Body of pancreas (tissue), 4 donors: ENCODE data around the gene WDR49.

Experiments used
- POLR2A ChIP-seq, 3 donors: fragments of 450-650 bp; IDR thresholded peaks; one replicate each; pipeline ENCODE4 v1.6.1; 2016; ENCODE audit warnings: antibody characterized with exemption in 3 of 3, mild to moderate bottlenecking in 2 of 3
- TF ChIP-seq, protein P1 (sequence below), 7 experiments: fragments of 450-650 bp in 4 of 7; fragments of 200-600 bp in 3 of 7; sonication (generic) in 3 of 7; IDR thresholded peaks; one replicate each; pipeline ENCODE4 v1.5.1; 2016 to 2019; ENCODE audit warnings: antibody characterized with exemption in 7 of 7

DNA sequence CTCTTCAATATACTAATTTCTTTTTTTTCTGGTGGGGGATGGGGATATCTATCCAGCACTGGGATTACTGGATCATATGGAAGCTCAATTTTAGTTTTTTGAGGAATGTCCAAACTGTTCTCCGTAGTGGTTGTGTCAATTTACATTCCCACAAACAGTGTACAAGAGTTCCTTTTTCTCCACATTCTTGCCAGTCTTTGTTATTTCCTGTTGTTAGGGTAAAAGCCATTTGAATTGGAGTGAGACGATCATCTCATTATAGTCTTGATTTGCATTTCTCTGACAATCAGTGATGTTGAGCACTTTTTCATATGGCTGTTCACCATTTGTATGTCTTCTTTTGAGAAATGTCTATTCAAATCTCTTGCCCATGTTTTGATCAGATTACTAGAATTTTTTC lies 12.8 kb upstream of the WDR49 start:
- TF ChIP-seq, protein P1, sequence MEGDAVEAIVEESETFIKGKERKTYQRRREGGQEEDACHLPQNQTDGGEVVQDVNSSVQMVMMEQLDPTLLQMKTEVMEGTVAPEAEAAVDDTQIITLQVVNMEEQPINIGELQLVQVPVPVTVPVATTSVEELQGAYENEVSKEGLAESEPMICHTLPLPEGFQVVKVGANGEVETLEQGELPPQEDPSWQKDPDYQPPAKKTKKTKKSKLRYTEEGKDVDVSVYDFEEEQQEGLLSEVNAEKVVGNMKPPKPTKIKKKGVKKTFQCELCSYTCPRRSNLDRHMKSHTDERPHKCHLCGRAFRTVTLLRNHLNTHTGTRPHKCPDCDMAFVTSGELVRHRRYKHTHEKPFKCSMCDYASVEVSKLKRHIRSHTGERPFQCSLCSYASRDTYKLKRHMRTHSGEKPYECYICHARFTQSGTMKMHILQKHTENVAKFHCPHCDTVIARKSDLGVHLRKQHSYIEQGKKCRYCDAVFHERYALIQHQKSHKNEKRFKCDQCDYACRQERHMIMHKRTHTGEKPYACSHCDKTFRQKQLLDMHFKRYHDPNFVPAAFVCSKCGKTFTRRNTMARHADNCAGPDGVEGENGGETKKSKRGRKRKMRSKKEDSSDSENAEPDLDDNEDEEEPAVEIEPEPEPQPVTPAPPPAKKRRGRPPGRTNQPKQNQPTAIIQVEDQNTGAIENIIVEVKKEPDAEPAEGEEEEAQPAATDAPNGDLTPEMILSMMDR (IDR thresholded peaks at IDR 0.05), result no peak
- TF ChIP-seq POLR2A (IDR thresholded peaks at IDR 0.05), result no peak
